ENCODE results near the gene ZNF541. TPM values are rescaled to one million over a fixed set of nuclear protein-coding genes. Genes with fewer than 3 reads are reported as not detected.

Gene ZNF541
- total RNA-seq, 1 donor from 2014 or later = not detected

DNA sequence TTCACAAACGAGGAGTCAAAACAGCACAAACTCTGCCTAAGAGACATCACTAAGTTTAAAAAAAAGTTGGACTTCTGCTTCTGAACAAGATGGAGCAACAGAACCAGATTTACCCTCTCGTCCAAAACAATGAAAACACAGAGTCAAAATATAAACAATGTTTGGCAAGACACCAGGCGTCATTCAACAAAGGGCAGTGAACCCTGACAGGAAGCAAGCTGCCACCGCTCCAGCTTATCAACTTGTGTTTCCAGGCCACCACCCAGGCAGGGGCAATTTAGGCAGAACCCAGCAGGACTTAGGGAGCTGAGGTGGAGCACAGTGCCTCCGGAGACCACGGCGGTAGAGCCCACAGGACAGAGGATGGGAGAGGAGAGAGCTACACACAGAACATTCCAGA lies 49.5 kb downstream of the ZNF541 start:
- H3K9me3 ChIP-seq = no peaks in the 10 kb centered on the region
- no peak overlapping the region for H3K27ac ChIP-seq
- DNase-seq (ENCODE audit: low spot score in 2 of 2) = no peak
- H3K27me3 ChIP-seq = no peaks in the 10 kb centered on the region
- H3K36me3 ChIP-seq = no peaks in the 10 kb centered on the region
- H3K4me1 ChIP-seq = no peaks in the 10 kb centered on the region
- no peak for TF ChIP-seq CTCF (IDR thresholded peaks at IDR 0.05)
- intact Hi-C loops (cut with DNase I) = no loop called here
- H3K4me3 ChIP-seq = no peak overlapping the region

Other genes with a start within 250 kb of the ZNF541 start
- gene C5AR2, start 241.0 kb downstream of the ZNF541 start, total RNA-seq = 18.3 TPM
- gene DHX34, start 223.8 kb downstream of the ZNF541 start, total RNA-seq = 8.0 TPM
- 28.6 TPM for gene MEIS3, start 153.6 kb downstream of the ZNF541 start, total RNA-seq
- gene SLC8A2, start 101.3 kb downstream of the ZNF541 start, total RNA-seq = not detected
- 26.0 TPM for gene KPTN, start 88.9 kb downstream of the ZNF541 start, total RNA-seq
- 102 TPM for gene NAPA, start 58.1 kb downstream of the ZNF541 start, total RNA-seq
- 19.7 TPM for gene BICRA, start 36.0 kb upstream of the ZNF541 start, total RNA-seq
- 342 TPM for gene EHD2, start 140.3 kb upstream of the ZNF541 start, total RNA-seq
- gene NOP53, start 172.4 kb upstream of the ZNF541 start, total RNA-seq = 385 TPM
- 771 TPM for gene SELENOW, start 205.6 kb upstream of the ZNF541 start, total RNA-seq
- gene TPRX1, start 231.4 kb upstream of the ZNF541 start, total RNA-seq = not detected
- not detected for gene CRX, start 248.8 kb upstream of the ZNF541 start, total RNA-seq